ENCODE measurements around the gene KRT75. TPM values are rescaled to one million over a fixed set of nuclear protein-coding genes. Genes with fewer than 3 reads are reported as not detected.

KRT75 gene
- total and polyA plus RNA-seq, 2 of the 4 experiments (the other 2 are of a cell fraction): not detected

GRCh38 chr12:52400906-52401305 lies 33.3 kb downstream of the KRT75 start:
- no peak overlapping the region for H3K18ac ChIP-seq (ENCODE audit: low read depth, low read length)
- H2BK120ac ChIP-seq (ENCODE audit: low read depth, low read length): no peak overlapping the region
- H3K14ac ChIP-seq (replicated peaks; ENCODE audit: low read depth, low read length): no peak overlapping the region
- ChIA-PET POLR2A (ENCODE audit: unreplicated experiment) (no interaction called here), CTCF (no interaction called here)
- H3K27me3 ChIP-seq (ENCODE audit: control insufficient read depth, insufficient read depth, low read length): peaks cover 54% of the 10 kb centered on the region
- H2AK5ac ChIP-seq (ENCODE audit: low read depth, low read length): no peak overlapping the region
- no peak overlapping the region for H3K27ac ChIP-seq (ENCODE audit: insufficient read depth, low read length)
- no peak overlapping the region for H3K4me2 ChIP-seq (ENCODE audit: low read depth, low read length)
- H3K79me1 ChIP-seq (ENCODE audit: low read depth in 1 of 2, low read length in 2 of 2): no peaks in the 10 kb centered on the region
- H3K9ac ChIP-seq (ENCODE audit: low read depth, low read length): no peak overlapping the region
- no peaks in the 10 kb centered on the region for H3K4me1 ChIP-seq (ENCODE audit: control insufficient read depth, insufficient read depth, low read length)
- H3K9me1 ChIP-seq (ENCODE audit: insufficient read depth, low read length): no peaks in the 10 kb centered on the region
- no peak overlapping the region for H3K4me3 ChIP-seq (ENCODE audit: insufficient read depth, low read depth, low read length)
- no TSS peak for BruUV-seq (replicated peaks)
- H4K5ac ChIP-seq (ENCODE audit: low read depth, low read length): no peak overlapping the region
- H3K4ac ChIP-seq (ENCODE audit: low read depth, low read length): no peak overlapping the region
- no peak overlapping the region for H2BK20ac ChIP-seq (ENCODE audit: low read depth, low read length)
- in situ Hi-C loops (cut with MboI; ENCODE audit: low sequenced_read_pairs): no loop called here
- H2AFZ ChIP-seq (replicated peaks; ENCODE audit: low read length, poor library complexity): no peak overlapping the region
- no peak for DNase-seq
- no peak overlapping the region for H3K23ac ChIP-seq (ENCODE audit: low read depth, low read length)
- no peak for ATAC-seq (ENCODE audit: low read depth)
- no peak overlapping the region for H4K8ac ChIP-seq (ENCODE audit: low read depth in 2 of 2, low read length in 2 of 2)
- H3K36me3 ChIP-seq (ENCODE audit: control insufficient read depth, insufficient read depth, low read length): no peaks in the 10 kb centered on the region
- TF ChIP-seq MAZ (IDR thresholded peaks at IDR 0.05; ENCODE audit: borderline replicate concordance, low read depth, low read length): no peak
- no peak for TF ChIP-seq RCOR1 (IDR thresholded peaks at IDR 0.05; ENCODE audit: insufficient replicate concordance, low read length)
- no peak for TF ChIP-seq RFX5 (IDR thresholded peaks at IDR 0.05; ENCODE audit: low read depth, low read length)
- no peak for TF ChIP-seq BHLHE40 (IDR thresholded peaks at IDR 0.05; ENCODE audit: low read depth, low read length)
- TF ChIP-seq SMC3 (IDR thresholded peaks at IDR 0.05; ENCODE audit: low read depth, low read length): no peak
- H4K91ac ChIP-seq (ENCODE audit: insufficient read depth, low read depth, low read length): no peak overlapping the region
- no peak overlapping the region for H3K56ac ChIP-seq (ENCODE audit: extremely low read depth, insufficient read depth, low read length)
- dilution Hi-C loops (cut with HindIII; ENCODE audit: low sequenced_read_pairs, unreplicated experiment): no loop called here
- H2BK5ac ChIP-seq (ENCODE audit: low read depth, low read length, poor library complexity, severe bottlenecking): no peak overlapping the region
- H2AK9ac ChIP-seq (replicated peaks; ENCODE audit: low read depth, low read length, poor library complexity): no peak overlapping the region
- 63% methylated on average over 6 of the region's 9 CpGs; no CpG with 5 or more reads in 1 of the 2 experiments for WGBS, 2 experiments (ENCODE audit: extremely low coverage in 2 of 2, insufficient read length in 1 of 2)
- no peaks in the 10 kb centered on the region for H3K9me3 ChIP-seq (ENCODE audit: control insufficient read depth, insufficient read depth, low read length)
- no peaks in the 10 kb centered on the region for H4K20me1 ChIP-seq (ENCODE audit: insufficient read depth, low read length)
- intact Hi-C loops (cut with micrococcal nuclease): no loop called here
- no peak overlapping the region for H2BK15ac ChIP-seq (ENCODE audit: low read depth, low read length)

Measured in IMR-90 (cell line).